ENCODE results near the gene FAM200A.

DNA sequence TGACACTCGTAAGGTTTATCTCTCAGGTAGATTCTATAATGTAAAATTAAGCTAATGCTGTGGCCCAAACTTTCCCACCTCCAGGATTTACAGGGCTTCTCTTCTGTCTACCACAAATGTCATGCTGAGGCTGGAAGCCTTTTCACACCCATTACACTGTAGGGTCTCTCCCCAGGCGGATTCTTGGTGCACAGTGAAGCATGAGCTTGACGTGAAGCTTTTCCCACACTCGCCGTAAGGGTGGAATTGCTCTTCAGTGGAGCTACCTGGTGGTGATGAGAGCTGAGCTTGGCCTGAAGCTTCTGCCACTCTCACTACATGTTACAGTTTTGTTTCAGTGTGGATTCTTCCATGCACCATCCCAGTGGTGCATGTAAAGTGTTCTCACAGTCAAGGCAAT, 11.4 kb downstream of the FAM200A start:
- TF ChIP-seq, protein P1, sequence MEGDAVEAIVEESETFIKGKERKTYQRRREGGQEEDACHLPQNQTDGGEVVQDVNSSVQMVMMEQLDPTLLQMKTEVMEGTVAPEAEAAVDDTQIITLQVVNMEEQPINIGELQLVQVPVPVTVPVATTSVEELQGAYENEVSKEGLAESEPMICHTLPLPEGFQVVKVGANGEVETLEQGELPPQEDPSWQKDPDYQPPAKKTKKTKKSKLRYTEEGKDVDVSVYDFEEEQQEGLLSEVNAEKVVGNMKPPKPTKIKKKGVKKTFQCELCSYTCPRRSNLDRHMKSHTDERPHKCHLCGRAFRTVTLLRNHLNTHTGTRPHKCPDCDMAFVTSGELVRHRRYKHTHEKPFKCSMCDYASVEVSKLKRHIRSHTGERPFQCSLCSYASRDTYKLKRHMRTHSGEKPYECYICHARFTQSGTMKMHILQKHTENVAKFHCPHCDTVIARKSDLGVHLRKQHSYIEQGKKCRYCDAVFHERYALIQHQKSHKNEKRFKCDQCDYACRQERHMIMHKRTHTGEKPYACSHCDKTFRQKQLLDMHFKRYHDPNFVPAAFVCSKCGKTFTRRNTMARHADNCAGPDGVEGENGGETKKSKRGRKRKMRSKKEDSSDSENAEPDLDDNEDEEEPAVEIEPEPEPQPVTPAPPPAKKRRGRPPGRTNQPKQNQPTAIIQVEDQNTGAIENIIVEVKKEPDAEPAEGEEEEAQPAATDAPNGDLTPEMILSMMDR (IDR thresholded peaks at IDR 0.05), result no peak
- TF ChIP-seq POLR2A (IDR thresholded peaks at IDR 0.05), result no peak

Data from right lobe of liver (tissue), 4 donors.